Activated effector memory CD4-positive, alpha-beta T cell treated with anti-CD3 and anti-CD28 coated beads, Interleukin-2, amount 50 U/mL, for 16 hours (primary cell): Measurements from ENCODE around the gene RHOD.

Experiments used
- DNase-seq: peaks from one replicate; pipeline ENCODE4 v3.0.0-alpha.2; 2020

Gene RHOD

DNA sequence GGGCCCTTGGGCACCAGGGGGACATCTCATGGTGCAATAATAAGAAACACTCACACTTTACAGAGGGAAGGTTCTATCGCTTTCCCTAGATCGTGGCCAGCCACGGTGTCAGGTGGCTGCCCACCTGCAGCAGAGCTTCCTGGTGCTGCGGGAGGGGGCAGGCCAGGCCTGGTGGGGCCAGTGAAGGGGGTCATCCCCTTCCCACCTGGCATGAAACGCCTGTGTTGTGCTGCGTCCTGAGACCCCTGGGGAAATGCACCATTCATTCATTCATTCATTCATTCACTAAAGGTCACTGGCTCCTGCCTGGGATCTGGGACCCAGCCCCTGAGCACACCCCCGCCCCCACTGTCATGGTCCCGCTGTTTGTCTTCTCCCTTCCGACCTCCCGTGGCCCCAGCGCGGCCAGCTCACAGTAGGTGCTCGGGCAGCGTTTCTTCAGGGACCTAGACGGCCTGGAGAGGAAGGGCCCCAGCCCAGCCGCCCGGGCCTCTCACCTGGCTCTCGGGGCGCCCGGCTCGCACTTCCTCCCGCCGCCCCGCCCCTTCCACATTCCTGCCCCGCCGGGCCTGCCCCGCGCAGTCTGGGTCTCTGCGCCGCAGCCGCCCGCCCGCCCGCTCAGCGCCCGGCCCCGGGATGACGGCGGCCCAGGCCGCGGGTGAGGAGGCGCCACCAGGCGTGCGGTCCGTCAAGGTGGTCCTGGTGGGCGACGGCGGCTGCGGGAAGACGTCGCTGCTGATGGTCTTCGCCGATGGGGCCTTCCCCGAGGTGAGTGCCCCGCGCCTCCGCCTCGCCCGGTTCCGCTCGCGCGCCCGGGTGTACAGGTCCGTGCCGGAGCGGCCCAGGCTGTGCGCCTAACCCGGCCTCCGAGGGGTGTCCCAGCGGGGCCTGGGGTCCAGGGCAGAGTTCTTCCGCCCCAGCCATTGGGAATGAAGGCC lies at the start of gene RHOD:
RHOD (plus strand) TSS at position 581 of the 938 bp plus-strand sequence; CDS start at position 637, 56 bp downstream.
- DNase-seq = peak; percentile 69

- DNase-seq = no peak
Measured at GRCh38 chr11:67007126-67007525, 49.5 kb upstream of the RHOD start.

DNA sequence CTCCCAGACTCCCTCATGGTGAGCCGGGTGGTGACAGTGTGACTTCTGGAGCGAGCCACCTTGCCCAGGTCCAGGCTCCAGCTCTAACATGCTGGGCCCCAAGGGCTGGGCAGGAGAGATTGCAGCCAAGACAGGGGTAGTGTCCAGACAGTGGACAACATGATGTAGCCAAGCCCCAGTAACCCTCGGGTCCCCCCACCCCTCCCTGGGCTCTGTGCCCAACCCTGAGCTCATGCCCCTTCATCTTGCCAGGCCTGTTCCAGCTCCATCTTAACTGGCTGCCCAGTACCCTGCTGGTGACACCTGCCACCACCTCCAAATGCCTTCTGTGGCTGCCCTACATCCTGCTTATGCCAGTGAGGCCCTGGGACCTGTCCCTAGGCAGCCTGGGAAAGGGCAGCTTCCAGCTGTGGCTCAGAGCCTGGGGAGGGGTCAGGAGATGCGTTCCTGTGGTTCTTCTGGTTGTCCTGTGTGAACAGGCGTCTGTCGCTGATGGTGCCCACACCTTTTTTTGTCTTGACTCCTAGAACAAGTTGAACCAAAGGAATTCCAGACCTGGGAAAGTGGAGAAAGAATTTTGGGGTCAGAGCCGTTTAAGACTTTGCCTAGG lies 46.2 kb upstream of the RHOD start:
- no peak for DNase-seq

DNA sequence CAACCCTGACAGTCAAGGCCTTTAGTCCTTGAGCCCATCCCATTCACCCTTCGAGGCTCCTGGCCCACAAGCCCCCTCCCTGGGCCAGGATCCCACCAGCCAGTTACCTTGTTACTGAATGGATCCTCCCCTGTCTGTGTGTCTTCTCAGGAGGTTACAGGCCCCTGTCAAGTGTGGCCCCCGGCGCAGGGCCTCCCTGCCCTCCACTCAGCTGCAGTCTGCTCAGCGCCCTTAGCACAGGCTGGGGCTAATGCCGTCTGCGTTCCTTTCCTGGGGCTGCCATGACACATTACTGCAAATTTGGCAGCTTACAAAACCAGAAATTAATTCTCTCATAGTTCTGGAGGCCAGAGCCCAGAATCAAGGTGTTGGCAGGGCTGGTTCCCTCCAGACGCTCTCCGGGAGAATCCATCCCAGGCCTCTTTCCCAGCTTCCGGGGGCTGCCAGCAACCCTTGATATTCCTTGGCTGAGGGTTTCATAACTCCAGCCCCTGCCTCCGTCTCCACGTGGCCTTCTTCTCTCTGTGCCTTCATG lies 43.1 kb upstream of the RHOD start:
- no peak for DNase-seq

DNA sequence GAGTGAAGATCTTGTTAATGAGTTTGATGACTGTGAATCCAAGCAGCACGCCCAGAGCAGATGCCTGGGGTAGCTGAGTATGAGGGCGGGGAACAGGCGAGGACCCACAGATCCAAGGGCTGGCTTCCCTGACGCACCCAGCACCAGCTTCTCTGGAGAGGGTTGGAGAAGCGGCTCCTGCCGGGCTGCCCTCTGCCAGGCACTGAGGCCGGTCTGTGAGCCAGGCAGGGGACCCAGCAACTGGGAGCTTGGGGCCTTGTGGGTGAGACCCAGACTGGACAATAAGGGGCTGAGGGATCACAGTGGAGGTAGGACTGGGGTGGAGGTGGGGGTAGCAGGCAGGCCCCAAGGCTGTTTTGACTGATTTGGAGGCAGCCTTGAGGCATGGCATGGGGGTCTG lies 42.3 kb upstream of the RHOD start:
- DNase-seq = no peak

- no peak for DNase-seq
Measured at GRCh38 chr11:67015048-67015447, 41.6 kb upstream of the RHOD start.

DNA sequence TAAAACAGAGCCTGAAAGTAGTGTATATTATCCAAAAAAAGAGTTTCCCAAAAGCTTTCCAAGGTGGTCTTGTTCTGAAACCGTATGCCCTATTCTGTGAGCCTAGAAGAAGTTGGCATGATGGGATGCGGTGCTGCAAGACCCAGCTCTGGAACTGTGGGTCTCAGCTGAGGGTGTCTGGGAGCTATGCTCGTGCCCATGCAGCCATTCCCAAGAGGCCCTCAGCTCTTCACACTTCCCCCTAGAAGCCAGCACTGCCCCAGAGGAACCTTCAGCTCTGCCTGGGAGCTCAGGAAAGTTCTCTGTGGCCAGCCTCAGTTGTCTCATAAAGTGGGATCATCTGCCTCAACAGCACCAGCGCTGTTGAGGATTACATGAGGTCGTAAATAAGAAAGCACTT lies 40.1 kb upstream of the RHOD start:
- no peak for DNase-seq

GRCh38 chr11:67020949-67021348 lies 35.7 kb upstream of the RHOD start:
- DNase-seq = no peak

DNA sequence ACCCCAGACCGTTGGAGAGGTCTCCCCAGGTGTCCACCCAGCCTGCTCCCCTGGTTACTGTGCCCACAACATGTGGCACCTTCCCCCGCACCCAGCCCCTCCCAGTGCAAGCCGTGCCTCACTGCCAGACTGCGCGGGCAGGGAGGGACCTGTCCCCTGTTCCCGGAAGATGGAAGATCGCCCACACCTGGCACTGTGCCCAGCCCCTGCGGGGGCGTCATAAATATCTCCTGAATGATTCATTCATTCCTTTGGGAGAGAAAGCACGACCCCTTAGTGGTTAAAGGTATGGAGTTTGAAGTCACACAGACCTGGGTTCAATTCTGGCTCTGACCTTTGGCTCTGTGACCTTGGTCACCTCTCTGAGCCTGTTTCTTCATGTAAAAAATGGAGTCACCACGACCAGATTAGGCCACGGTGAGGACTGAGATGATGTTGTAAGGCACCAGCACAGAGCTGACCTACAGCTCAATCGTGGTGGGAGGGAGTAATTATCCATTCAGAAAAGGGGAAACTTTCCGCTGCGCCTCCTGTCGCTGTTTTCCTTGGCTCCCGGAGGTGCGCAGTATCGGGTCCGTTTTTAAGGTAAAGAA lies 34.2 kb upstream of the RHOD start:
- DNase-seq = no peak

DNA sequence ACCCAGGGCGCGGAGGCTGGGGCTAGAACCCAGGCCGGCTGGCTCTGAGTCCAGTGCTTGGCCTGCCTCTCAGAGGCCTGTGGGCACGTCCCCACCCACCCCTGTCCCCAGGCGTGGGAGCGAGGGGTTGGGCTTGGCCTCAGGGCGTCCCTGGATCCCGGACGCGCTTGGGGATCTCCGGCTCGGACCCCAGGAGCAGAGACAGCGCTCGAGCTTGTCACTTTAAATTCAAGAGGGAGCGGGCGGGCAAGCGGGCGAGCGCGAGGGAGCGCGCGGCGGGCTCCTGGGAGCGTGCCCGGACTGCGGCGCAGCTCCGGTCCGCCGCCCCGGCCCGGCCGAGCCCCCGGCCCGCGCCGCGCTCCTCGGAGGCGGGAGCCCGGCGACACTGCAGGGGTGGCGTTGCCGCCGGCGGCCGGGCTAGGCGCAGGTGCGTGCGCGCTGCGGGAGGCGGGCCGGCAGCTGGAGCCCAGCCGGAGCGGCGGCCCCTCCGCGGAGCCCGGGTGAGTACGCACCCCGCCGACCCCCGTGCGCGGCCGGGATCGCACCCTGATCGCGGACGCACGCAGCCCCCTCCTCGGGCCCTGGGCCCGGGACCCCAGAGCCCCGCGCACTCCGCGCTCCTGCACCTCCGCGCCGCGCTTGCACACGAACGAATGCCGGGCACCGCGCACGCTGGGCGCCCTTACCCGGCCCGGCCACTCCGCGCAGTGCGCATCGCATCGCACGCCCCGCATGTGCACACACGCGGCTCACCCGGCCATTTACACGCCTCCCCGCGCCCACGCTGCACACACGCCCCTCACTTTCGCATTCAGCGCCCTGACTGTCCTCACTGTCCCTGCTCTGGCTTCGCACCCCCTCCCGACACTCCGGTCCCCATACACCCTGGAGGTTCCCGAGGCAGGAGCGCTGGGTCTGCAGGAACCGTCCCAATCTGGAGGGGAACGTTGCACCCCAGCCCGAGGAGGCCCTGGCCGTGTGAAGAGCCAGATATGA lies 33.4 kb upstream of the RHOD start, which contains the start of gene SYT12:
SYT12 (plus strand) TSS at position 174 of the 996 bp plus-strand sequence. CDS start 7,011 bp downstream, outside the sequence.
- DNase-seq = peak; percentile 68

- DNase-seq = no peak
Measured at GRCh38 chr11:67023957-67024353, 32.7 kb upstream of the RHOD start.

DNA sequence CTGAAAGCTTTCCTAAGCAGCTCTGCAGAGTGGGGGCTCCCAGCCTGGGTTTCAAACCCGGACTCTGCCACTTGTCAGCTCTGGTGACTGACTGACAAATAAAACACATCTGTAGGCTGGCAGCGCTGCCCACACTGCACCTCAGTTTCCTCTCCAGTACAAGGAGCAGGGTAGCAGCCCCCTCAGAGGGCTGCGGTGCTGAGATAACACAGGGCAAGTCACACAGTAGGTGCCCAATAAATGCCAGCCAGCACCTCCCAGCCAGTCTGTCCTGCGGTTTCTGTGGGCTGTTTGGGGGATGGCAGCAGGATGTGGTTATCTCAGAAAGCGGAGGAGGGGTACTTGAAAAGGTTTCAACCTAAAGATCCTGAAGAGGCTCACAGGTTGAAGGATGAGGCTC lies 32.2 kb upstream of the RHOD start:
- peak; percentile 78 for DNase-seq

DNA sequence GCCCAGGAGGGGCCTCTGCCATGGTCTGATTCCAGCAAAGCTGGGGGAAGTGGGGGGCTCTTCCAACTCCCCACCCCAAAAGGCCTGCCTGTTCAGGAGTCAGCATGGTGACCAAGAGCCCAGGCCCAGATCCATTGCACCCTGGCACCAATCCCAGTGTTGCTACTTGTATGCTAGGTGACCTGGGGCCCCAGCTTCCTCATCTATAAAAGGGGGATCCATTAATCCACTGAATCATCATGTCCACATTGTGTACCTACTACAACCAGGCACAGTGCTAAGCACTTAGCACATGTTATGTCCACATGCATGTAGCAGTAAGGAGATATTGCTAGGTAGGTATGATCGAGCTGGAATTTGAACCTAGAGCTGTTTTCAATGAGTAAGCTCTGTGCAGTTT lies 31.7 kb upstream of the RHOD start:
- DNase-seq = no peak

- no peak for DNase-seq
Measured at GRCh38 chr11:67025750-67026149, 30.9 kb upstream of the RHOD start.

- no peak for DNase-seq
Measured at GRCh38 chr11:67026941-67027340, 29.7 kb upstream of the RHOD start.

- DNase-seq = no peak
Measured at GRCh38 chr11:67027483-67027930, 29.1 kb upstream of the RHOD start.

DNA sequence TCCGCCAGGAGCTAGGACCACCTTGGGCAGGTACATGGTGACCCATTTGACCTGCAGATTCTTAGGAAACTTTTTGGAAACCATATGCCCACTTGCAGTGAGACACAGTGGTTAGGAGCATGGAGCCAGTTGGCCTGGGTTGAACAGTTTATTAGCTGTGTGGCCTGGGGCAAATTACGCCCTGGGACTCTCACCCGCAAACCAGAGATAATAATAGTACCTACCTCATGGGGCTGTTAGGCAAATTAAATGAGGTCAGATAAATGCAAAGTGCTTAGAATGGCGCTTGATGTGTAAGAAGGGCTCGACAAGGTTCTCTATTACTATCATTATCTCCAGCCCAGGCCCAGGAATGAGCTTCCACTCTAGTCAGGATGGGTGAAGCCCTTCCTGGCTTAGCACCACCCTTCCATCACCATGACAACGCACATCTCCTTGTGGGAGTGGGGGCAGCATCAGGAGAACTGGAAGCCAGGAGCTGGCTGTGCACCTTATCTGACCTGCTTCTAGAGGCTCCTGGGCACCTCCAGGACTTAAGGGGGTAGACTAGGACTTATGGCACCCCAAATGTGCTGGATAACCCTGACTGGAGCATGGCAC lies 28.6 kb upstream of the RHOD start:
- no peak for DNase-seq

GRCh38 chr11:67029146-67029545 lies 27.5 kb upstream of the RHOD start:
- DNase-seq = no peak

DNA sequence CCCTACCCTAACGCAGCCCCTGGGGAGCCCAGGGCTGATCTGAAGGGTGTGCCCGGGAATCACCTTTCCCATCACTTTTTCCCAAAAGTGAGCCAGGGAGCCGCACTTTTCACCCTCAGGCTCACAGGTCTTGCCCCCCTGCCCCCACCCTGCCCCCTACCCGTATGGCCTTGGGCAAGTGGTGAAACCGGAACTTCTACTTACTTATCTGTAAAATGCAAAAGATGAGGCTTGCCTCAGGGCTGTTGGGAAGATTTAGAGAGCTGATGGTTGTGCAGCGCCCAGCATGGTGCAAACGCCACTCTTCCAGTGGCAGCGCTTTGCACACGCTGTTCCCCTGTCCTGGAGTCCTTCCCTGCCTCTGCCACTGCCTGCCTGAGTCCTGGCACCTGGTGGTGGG lies 25.7 kb upstream of the RHOD start:
- DNase-seq = no peak

- DNase-seq = no peak
Measured at GRCh38 chr11:67031791-67032561, 24.7 kb upstream of the RHOD start.
